A549 (cell line): Measurements from ENCODE around the gene DLG2. TPM values are rescaled to one million over a fixed set of nuclear protein-coding genes. Genes with fewer than 3 reads are reported as not detected.

Source experiments
- ATAC-seq, 2 experiments: fragments of 200-7000 bp in 1 of 2; fragments of >200 bp in 1 of 2; cut with Nextera tagmentation in 1 of 2; cut with Tn5 transposase in 1 of 2; 3 replicates each; pipeline versions ENCODE4 v1.8.0 to v1.9.1; 2018 to 2020; ENCODE audit warnings: mild to moderate bottlenecking in 1 of 2, moderate library complexity in 1 of 2
- CTCF ChIA-PET: fragments of 300-600 bp; sonication (Branson Sonifier 250); formaldehyde crosslinking; extraction: SDS; loops from one replicate; lab custom pipeline; 2021; ENCODE audit warnings: antibody characterized with exemption, inconsistent platforms; lab: Yijun Ruan, JAX
- POLR2A ChIA-PET: fragments of 350-600 bp; formaldehyde crosslinking; extraction: SDS; loops from one replicate; lab custom pipeline; 2021; ENCODE audit warnings: antibody characterized with exemption, inconsistent platforms; lab: Yijun Ruan, JAX
- DNase-seq, 2 experiments: peaks; one replicate each; pipeline versions ENCODE4 v3.0.0 to v3.0.0-alpha.2; 2011 to 2016; ENCODE audit warnings: low read depth in 1 of 2, low spot score in 1 of 2
- FAIRE-seq: peaks from 2 replicates; lab custom pipeline; 2011; peaks lifted over from hg19 to GRCh38; lab: Jason Lieb, UNC
- H3K27ac ChIP-seq, 2 experiments: fragments of >200 bp; sonication (Bioruptor Twin); formaldehyde crosslinking; 3 replicates each; pipeline ENCODE4 v1.5.1; 2016 to 2017
- H3K4me1 ChIP-seq: fragments of >200 bp; sonication (Bioruptor Twin); formaldehyde crosslinking; 3 replicates; pipeline ENCODE4 v1.6.1; 2016
- H3K4me2 ChIP-seq: fragments of >200 bp; sonication (Bioruptor Twin); formaldehyde crosslinking; 3 replicates; pipeline ENCODE4 v1.6.1; 2016
- H3K4me3 ChIP-seq: fragments of >200 bp; sonication (Bioruptor Twin); formaldehyde crosslinking; 3 replicates; pipeline ENCODE4 v1.5.1; 2016
- H3K9me3 ChIP-seq: fragments of >200 bp; sonication (Bioruptor Twin); formaldehyde crosslinking; 3 replicates; pipeline ENCODE4 v1.6.1; 2016
- EHMT2 ChIP-seq: fragments of 200-600 bp; sonication (generic); IDR thresholded peaks from 2 replicates; pipeline ENCODE4 v1.6.1; 2016; ENCODE audit warnings: antibody characterized with exemption, low read depth, mild to moderate bottlenecking, moderate library complexity
- EP300 ChIP-seq, 2 experiments: fragments of >200 bp; sonication (Bioruptor Twin); formaldehyde crosslinking; IDR thresholded peaks; 2 replicates in 1 of 2; 3 replicates in 1 of 2; pipeline ENCODE4 v1.6.1; 2016 to 2017
- HEYL ChIP-seq: fragments of 250-450 bp; sonication (Bioruptor Pico); IDR thresholded peaks from 2 replicates; pipeline ENCODE4 v1.8.0; 2021; ENCODE audit warnings: mild to moderate bottlenecking, moderate library complexity
- HOXA7 ChIP-seq: fragments of 250-450 bp; sonication (Bioruptor Pico); IDR thresholded peaks from 2 replicates; pipeline ENCODE4 v1.5.0; 2020; ENCODE audit warnings: mild to moderate bottlenecking, moderate library complexity
- HOXB5 ChIP-seq: fragments of 250-450 bp; sonication (Bioruptor Pico); IDR thresholded peaks from 2 replicates; pipeline ENCODE4 v1.5.0; 2020; ENCODE audit warnings: mild to moderate bottlenecking, moderate library complexity
- KDM1A ChIP-seq: fragments of 200-600 bp; sonication (generic); IDR thresholded peaks from 2 replicates; pipeline ENCODE4 v1.6.1; 2016; ENCODE audit warnings: low read depth, mild to moderate bottlenecking
- KDM5A ChIP-seq: fragments of 200-600 bp; sonication (generic); IDR thresholded peaks from 2 replicates; pipeline ENCODE4 v1.6.1; 2016; ENCODE audit warnings: antibody characterized with exemption, mild to moderate bottlenecking
- MYC ChIP-seq: IDR thresholded peaks from 2 replicates; pipeline ENCODE4 v1.6.1; 2012; ENCODE audit warnings: mild to moderate bottlenecking, inconsistent platforms, low read length, improper control_type of control experiment, borderline replicate concordance
- NR3C1 ChIP-seq: fragments of >200 bp; sonication (Bioruptor Twin); formaldehyde crosslinking; IDR thresholded peaks from 3 replicates; pipeline ENCODE4 v1.6.1; 2017
- RCOR1 ChIP-seq: fragments of 150-350 bp; IDR thresholded peaks from 2 replicates; pipeline ENCODE4 v1.6.1; 2014; ENCODE audit warnings: antibody characterized with exemption, low read length, low read depth
- RFX5 ChIP-seq: fragments of 450-650 bp; IDR thresholded peaks from 2 replicates; pipeline ENCODE4 v1.7.1; 2014; ENCODE audit warnings: antibody characterized with exemption, mild to moderate bottlenecking, moderate library complexity
- SMC3 ChIP-seq: fragments of >200 bp; sonication (Bioruptor Twin); formaldehyde crosslinking; IDR thresholded peaks from 3 replicates; pipeline ENCODE4 v1.6.1; 2018; ENCODE audit warnings: inconsistent platforms
- TFCP2L1 ChIP-seq: fragments of 250-450 bp; sonication (Bioruptor Pico); IDR thresholded peaks from 2 replicates; pipeline ENCODE4 v1.5.0; 2021; ENCODE audit warnings: mild to moderate bottlenecking
- TP53 ChIP-seq: fragments of 250-450 bp; sonication (Bioruptor Pico); IDR thresholded peaks from 2 replicates; pipeline ENCODE4 v1.5.0; 2021; ENCODE audit warnings: mild to moderate bottlenecking, moderate library complexity
- ZC3H11A ChIP-seq: fragments of 450-650 bp; IDR thresholded peaks from 2 replicates; pipeline ENCODE4 v1.6.1; 2014; ENCODE audit warnings: antibody characterized with exemption, mild to moderate bottlenecking
- polyA plus RNA-seq, 4 experiments: library from polyadenylated mRNA; depleted of rRNA in 3 of 4; stranded (reverse); fragments of >200 nt; fragmentation: RNase III in 1 of 4; extraction: RNeasy Plus Mini Kit Qiagen cat#74134 plus additional on column Dnase treatment in 1 of 4; gene quantifications; 2 replicates in 3 of 4; 3 replicates in 1 of 4; pipeline ENCODE4 v1.2.3, GENCODE V29; 2011 to 2017
- TF ChIP-seq, protein P1 (sequence below): IDR thresholded peaks from 2 replicates; pipeline ENCODE4 v1.6.1; 2012; ENCODE audit warnings: low read depth, borderline replicate concordance
- TF ChIP-seq, protein P2 (sequence below): fragments of 150-350 bp; IDR thresholded peaks from 2 replicates; pipeline ENCODE4 v1.6.1; 2014; ENCODE audit warnings: low read depth, mild to moderate bottlenecking, low read length
- TF ChIP-seq, protein P3 (sequence below): fragments of >200 bp; sonication (Bioruptor Twin); formaldehyde crosslinking; IDR thresholded peaks from 3 replicates; pipeline ENCODE4 v1.5.1; 2016
- TF ChIP-seq, protein P4 (sequence below): fragments of 250-450 bp; sonication (Bioruptor Pico); IDR thresholded peaks from 2 replicates; pipeline ENCODE4 v1.5.0; 2021; ENCODE audit warnings: mild to moderate bottlenecking, moderate library complexity, borderline replicate concordance
- TF ChIP-seq, protein P5 (sequence below): fragments of 200-600 bp; sonication (generic); IDR thresholded peaks from 2 replicates; pipeline ENCODE4 v1.6.1; 2016; ENCODE audit warnings: antibody characterized with exemption, mild to moderate bottlenecking, moderate library complexity

Gene DLG2
- polyA plus RNA-seq, 2 of the 4 experiments (the other 2 are of a cell fraction), result 0.26 to 0.79 TPM

DNA sequence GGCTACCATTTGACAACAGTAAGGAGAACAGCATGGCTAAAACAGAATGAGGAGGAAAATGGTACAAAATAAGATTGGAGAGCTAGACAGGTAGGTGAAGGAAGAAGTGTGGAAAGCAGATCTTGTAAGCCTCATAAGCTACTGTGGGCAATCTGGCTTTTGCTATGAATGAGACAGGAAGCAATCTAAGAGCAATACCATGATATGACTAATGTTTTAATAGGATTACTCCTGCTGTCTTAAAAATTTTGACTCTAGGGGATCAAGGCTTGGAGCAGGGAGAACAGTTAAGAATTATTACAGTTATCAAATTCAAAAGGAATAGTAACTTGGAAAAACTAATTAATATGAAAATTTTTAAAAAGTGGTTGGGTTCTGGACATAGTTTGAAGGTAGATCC, 1174.9 kb downstream of the DLG2 start:
- CTCF ChIA-PET, result no interaction called here
- no peak for FAIRE-seq

DNA sequence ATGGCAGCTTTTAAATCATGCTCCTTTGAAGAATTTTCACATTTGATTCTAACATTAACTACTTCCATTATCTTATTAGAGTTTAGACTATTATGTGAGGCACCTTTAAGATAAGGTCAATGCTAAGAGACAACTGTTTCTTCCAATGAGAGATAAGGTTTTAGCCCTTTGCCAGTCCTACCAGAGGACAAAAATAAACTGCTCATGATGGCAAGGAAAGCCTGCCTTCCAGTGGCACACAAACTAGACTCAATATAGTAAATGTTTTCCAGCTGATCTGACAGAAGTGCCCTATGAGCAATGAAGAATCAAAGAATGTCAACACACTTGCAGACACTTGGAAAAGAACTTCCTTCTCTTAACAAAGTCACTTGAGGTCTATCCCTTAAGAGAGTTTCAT, 1188.6 kb downstream of the DLG2 start:
- Histone ChIP-seq H3K4me1 (no peaks in the 10 kb centered on the region), H3K9me3 (no peaks in the 10 kb centered on the region), H3K4me3 (no peak overlapping the region), H3K27ac (no peak overlapping the region), H3K4me2 (no peak overlapping the region)
- ATAC-seq (no peak), FAIRE-seq (no peak), DNase-seq (no peak)
- no peak for TF ChIP-seq MYC
- no peak for TF ChIP-seq HOXA7 (CRISPR knock-in tag)
- no peak for TF ChIP-seq EHMT2
- no peak for TF ChIP-seq EP300 (IDR thresholded peaks at IDR 0.05)
- TF ChIP-seq TP53 (CRISPR knock-in tag), result no peak
- TF ChIP-seq HEYL (CRISPR knock-in tag), result no peak
- no peak for TF ChIP-seq RCOR1
- TF ChIP-seq TFCP2L1 (CRISPR knock-in tag), result no peak
- ChIA-PET CTCF (no interaction called here), POLR2A (no interaction called here)

More for the DNA sequence above, 1174.9 kb downstream of the DLG2 start:
- no peak for ATAC-seq
- POLR2A ChIA-PET, result no interaction called here
- TF ChIP-seq SMC3, result no peak
- TF ChIP-seq MYC, result no peak
- TF ChIP-seq, protein P1, sequence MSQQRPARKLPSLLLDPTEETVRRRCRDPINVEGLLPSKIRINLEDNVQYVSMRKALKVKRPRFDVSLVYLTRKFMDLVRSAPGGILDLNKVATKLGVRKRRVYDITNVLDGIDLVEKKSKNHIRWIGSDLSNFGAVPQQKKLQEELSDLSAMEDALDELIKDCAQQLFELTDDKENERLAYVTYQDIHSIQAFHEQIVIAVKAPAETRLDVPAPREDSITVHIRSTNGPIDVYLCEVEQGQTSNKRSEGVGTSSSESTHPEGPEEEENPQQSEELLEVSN, result no peak
- TF ChIP-seq HOXB5 (CRISPR knock-in tag), result no peak
- TF ChIP-seq RFX5, result no peak
- no peak for TF ChIP-seq ZC3H11A
- no peak for TF ChIP-seq KDM5A
- TF ChIP-seq, protein P2, sequence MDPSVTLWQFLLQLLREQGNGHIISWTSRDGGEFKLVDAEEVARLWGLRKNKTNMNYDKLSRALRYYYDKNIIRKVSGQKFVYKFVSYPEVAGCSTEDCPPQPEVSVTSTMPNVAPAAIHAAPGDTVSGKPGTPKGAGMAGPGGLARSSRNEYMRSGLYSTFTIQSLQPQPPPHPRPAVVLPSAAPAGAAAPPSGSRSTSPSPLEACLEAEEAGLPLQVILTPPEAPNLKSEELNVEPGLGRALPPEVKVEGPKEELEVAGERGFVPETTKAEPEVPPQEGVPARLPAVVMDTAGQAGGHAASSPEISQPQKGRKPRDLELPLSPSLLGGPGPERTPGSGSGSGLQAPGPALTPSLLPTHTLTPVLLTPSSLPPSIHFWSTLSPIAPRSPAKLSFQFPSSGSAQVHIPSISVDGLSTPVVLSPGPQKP, result no peak
- TF ChIP-seq KDM1A, result no peak
- TF ChIP-seq, protein P3, sequence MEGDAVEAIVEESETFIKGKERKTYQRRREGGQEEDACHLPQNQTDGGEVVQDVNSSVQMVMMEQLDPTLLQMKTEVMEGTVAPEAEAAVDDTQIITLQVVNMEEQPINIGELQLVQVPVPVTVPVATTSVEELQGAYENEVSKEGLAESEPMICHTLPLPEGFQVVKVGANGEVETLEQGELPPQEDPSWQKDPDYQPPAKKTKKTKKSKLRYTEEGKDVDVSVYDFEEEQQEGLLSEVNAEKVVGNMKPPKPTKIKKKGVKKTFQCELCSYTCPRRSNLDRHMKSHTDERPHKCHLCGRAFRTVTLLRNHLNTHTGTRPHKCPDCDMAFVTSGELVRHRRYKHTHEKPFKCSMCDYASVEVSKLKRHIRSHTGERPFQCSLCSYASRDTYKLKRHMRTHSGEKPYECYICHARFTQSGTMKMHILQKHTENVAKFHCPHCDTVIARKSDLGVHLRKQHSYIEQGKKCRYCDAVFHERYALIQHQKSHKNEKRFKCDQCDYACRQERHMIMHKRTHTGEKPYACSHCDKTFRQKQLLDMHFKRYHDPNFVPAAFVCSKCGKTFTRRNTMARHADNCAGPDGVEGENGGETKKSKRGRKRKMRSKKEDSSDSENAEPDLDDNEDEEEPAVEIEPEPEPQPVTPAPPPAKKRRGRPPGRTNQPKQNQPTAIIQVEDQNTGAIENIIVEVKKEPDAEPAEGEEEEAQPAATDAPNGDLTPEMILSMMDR, result no peak
- TF ChIP-seq, protein P4, sequence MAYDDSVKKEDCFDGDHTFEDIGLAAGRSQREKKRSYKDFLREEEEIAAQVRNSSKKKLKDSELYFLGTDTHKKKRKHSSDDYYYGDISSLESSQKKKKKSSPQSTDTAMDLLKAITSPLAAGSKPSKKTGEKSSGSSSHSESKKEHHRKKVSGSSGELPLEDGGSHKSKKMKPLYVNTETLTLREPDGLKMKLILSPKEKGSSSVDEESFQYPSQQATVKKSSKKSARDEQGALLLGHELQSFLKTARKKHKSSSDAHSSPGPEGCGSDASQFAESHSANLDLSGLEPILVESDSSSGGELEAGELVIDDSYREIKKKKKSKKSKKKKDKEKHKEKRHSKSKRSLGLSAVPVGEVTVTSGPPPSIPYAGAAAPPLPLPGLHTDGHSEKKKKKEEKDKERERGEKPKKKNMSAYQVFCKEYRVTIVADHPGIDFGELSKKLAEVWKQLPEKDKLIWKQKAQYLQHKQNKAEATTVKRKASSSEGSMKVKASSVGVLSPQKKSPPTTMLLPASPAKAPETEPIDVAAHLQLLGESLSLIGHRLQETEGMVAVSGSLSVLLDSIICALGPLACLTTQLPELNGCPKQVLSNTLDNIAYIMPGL (CRISPR knock-in tag), result no peak
- no peak for TF ChIP-seq NR3C1
- TF ChIP-seq, protein P5, sequence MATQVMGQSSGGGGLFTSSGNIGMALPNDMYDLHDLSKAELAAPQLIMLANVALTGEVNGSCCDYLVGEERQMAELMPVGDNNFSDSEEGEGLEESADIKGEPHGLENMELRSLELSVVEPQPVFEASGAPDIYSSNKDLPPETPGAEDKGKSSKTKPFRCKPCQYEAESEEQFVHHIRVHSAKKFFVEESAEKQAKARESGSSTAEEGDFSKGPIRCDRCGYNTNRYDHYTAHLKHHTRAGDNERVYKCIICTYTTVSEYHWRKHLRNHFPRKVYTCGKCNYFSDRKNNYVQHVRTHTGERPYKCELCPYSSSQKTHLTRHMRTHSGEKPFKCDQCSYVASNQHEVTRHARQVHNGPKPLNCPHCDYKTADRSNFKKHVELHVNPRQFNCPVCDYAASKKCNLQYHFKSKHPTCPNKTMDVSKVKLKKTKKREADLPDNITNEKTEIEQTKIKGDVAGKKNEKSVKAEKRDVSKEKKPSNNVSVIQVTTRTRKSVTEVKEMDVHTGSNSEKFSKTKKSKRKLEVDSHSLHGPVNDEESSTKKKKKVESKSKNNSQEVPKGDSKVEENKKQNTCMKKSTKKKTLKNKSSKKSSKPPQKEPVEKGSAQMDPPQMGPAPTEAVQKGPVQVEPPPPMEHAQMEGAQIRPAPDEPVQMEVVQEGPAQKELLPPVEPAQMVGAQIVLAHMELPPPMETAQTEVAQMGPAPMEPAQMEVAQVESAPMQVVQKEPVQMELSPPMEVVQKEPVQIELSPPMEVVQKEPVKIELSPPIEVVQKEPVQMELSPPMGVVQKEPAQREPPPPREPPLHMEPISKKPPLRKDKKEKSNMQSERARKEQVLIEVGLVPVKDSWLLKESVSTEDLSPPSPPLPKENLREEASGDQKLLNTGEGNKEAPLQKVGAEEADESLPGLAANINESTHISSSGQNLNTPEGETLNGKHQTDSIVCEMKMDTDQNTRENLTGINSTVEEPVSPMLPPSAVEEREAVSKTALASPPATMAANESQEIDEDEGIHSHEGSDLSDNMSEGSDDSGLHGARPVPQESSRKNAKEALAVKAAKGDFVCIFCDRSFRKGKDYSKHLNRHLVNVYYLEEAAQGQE, result no peak
- TF ChIP-seq, all 56 proteins: peak for 0
- Histone ChIP-seq H3K9me3 (no peaks in the 10 kb centered on the region), H3K27ac (no peak overlapping the region), H3K4me2 (no peak overlapping the region), H3K4me1 (no peaks in the 10 kb centered on the region), H3K4me3 (no peak overlapping the region)
- no peak for DNase-seq
